Fibroblast of lung (primary cell): ENCODE data around the gene KDELR1.

Experiments used
- CTCF ChIP-seq, 2 donors: IDR thresholded peaks in 1 of 2; conservative IDR thresholded peaks in 1 of 2; 1 replicate in 1 of 2; 2 replicates in 1 of 2; pipeline ENCODE4 v1.5.1; 2011 to 2012; ENCODE audit warnings: low read length in 2 of 2, control low read depth in 1 of 2, inconsistent platforms in 1 of 2, low read depth in 1 of 2, mild to moderate bottlenecking in 1 of 2
- EZH2 ChIP-seq: IDR thresholded peaks from 2 replicates; pipeline ENCODE4 v1.5.1; 2012; ENCODE audit warnings: low read length, control low read depth, mild to moderate bottlenecking; ENCODE audit errors: missing control alignments

- TF ChIP-seq EZH2 (no peak), CTCF (conservative IDR thresholded peaks at IDR 0.05 in 1 of 2, IDR thresholded peaks at IDR 0.05 in 1 of 2; ENCODE audit: low read depth in 1 of 2, low read length in 2 of 2) (no peak)
These were observed 26.1 kb upstream of the KDELR1 start for GRCh38 chr19:48417421-48417820.
